Thoracic aorta endothelial cell (primary cell): Measurements from ENCODE around the gene PKP4. TPM values are rescaled to one million over a fixed set of nuclear protein-coding genes. Genes with fewer than 3 reads are reported as not detected.

Experiments used
- small RNA-seq: library from RNA; depleted of rRNA; stranded (forward); fragments of <200 nt; gene quantifications from one replicate; pipeline ENCODE3, GENCODE V24; 2012
- total RNA-seq: library from RNA; depleted of rRNA; stranded (reverse); fragments of >200 nt; gene quantifications from 2 replicates; pipeline ENCODE4 v1.2.3, GENCODE V29; 2012

Gene PKP4, protein sequence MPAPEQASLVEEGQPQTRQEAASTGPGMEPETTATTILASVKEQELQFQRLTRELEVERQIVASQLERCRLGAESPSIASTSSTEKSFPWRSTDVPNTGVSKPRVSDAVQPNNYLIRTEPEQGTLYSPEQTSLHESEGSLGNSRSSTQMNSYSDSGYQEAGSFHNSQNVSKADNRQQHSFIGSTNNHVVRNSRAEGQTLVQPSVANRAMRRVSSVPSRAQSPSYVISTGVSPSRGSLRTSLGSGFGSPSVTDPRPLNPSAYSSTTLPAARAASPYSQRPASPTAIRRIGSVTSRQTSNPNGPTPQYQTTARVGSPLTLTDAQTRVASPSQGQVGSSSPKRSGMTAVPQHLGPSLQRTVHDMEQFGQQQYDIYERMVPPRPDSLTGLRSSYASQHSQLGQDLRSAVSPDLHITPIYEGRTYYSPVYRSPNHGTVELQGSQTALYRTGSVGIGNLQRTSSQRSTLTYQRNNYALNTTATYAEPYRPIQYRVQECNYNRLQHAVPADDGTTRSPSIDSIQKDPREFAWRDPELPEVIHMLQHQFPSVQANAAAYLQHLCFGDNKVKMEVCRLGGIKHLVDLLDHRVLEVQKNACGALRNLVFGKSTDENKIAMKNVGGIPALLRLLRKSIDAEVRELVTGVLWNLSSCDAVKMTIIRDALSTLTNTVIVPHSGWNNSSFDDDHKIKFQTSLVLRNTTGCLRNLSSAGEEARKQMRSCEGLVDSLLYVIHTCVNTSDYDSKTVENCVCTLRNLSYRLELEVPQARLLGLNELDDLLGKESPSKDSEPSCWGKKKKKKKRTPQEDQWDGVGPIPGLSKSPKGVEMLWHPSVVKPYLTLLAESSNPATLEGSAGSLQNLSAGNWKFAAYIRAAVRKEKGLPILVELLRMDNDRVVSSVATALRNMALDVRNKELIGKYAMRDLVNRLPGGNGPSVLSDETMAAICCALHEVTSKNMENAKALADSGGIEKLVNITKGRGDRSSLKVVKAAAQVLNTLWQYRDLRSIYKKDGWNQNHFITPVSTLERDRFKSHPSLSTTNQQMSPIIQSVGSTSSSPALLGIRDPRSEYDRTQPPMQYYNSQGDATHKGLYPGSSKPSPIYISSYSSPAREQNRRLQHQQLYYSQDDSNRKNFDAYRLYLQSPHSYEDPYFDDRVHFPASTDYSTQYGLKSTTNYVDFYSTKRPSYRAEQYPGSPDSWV
- total RNA-seq = 50.5 and 69.9 TPM in 2 replicates

DNA sequence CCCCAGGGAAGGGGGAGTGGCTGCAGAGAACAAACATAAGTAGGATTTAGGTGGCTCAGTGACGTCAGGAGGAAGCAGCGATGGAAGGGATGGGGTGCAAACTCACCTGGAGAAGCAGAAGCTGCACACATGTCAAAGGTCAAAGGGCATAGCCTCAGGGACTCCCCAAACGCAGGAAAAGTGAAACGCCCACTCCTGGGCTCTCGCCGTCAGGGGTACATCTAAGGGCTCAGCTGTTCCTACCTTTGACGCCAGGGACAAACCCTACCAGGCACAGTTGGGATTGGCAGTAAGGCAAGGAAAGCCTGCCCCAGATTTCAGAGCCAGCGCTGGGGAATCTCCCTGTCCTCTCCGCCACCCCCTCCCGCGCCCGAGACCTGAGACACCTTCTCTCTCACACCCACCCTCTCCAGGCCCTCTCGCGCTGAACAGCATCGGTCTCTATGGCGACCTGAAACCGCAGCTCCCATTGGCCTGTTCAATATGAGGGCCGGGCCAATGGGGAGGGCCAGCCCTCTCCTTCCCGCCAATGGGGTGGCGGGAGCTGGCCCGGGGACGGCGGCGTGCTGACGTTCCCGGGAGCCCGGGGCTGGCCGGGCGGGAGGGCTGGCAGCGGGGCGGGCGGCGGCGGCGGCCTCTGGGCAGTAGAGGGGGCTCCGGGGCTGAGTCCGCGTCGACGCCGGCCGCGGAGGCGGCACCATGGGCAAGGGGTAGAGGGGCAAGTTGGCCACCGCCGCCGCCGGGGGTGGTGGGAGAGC lies at the start of gene PKP4, which contains the start of gene CCDC148:
Gene PKP4, plus strand, starts transcription at position 644 of the 758 bp plus-strand sequence. CDS start 76,233 bp downstream, outside the sequence.
Gene CCDC148, minus strand, starts transcription at position 445 of the 758 bp plus-strand sequence. Its CDS starts 314 bp downstream, at position 131.

Small RNA genes lying within 50 kb of the gene (small RNA-seq; reads per million reads assigned to genes)
- gene AC005042.3 (not detected), gene RN7SL393P (not detected)

Other genes starting within 250 kb of the PKP4 start
- 0.14 and 0.27 TPM in 2 replicates for gene CCDC148, start 199 bp upstream of the PKP4 start, total RNA-seq